ENCODE data around the gene CARD11.
A peak's percentile ranks its signal among the peaks of the same experiment; 100 is the strongest.

Gene CARD11

GRCh38 chr7:2956526-2957368 lies 86.9 kb downstream of the CARD11 start:
- Histone ChIP-seq H3K27ac (ENCODE audit: low read depth, low read length) (no peak overlapping the region), H3K14ac (ENCODE audit: low read length) (no peak overlapping the region)
- no CpG with 5 or more reads among the region's 12 CpGs for WGBS (ENCODE audit: extremely low coverage, insufficient coverage, insufficient read length)

GRCh38 chr7:2956076-2956475 lies 87.6 kb downstream of the CARD11 start:
- no peak overlapping the region for H4K12ac ChIP-seq (ENCODE audit: low read depth, low read length)
- no peak overlapping the region for H2BK5ac ChIP-seq (ENCODE audit: low read depth, low read length, poor library complexity)
- no peak overlapping the region for H3K18ac ChIP-seq (ENCODE audit: low read length)
- no peak overlapping the region for H4K91ac ChIP-seq (ENCODE audit: low read depth, low read length)
- H3K9me3 ChIP-seq (ENCODE audit: insufficient read depth, low read depth, low read length): no peaks in the 10 kb centered on the region
- no peak overlapping the region for H3K4me2 ChIP-seq (ENCODE audit: low read length)
- H3K79me1 ChIP-seq (ENCODE audit: low read length): peaks cover 3% of the 10 kb centered on the region
- H2AK5ac ChIP-seq (ENCODE audit: low read length): no peak overlapping the region
- DNase-seq: no peak
- no peak overlapping the region for H3K27ac ChIP-seq (ENCODE audit: low read depth, low read length)
- H2BK12ac ChIP-seq (ENCODE audit: low read length): no peak overlapping the region
- H3K14ac ChIP-seq (ENCODE audit: low read length): no peak overlapping the region
- H4K8ac ChIP-seq (ENCODE audit: low read depth, low read length): no peak overlapping the region
- H2AFZ ChIP-seq (ENCODE audit: insufficient read depth, low read length, poor library complexity): no peak overlapping the region
- no peak overlapping the region for H2BK120ac ChIP-seq (ENCODE audit: insufficient read depth, low read length, poor library complexity)
- H3K9ac ChIP-seq (ENCODE audit: low read length): no peak overlapping the region
- H3K4me3 ChIP-seq (ENCODE audit: low read depth, low read length): no peak overlapping the region
- no peaks in the 10 kb centered on the region for H3K27me3 ChIP-seq (ENCODE audit: insufficient read depth, low read length)
- H3K79me2 ChIP-seq (ENCODE audit: control insufficient read depth, insufficient read depth, low read length, poor library complexity): no peaks in the 10 kb centered on the region
- no CpG with 5 or more reads among the region's 6 CpGs for WGBS (ENCODE audit: extremely low coverage, insufficient coverage, insufficient read length)
- no peak overlapping the region for H3K4ac ChIP-seq (ENCODE audit: low read depth, low read length)
- H3K36me3 ChIP-seq (ENCODE audit: control insufficient read depth in 1 of 2, insufficient read depth in 2 of 2, low read length in 2 of 2): no peaks in the 10 kb centered on the region
- peaks cover 5 to 6% of the 10 kb centered on the region in 2 experiments for H3K4me1 ChIP-seq (ENCODE audit: control insufficient read depth in 1 of 2, insufficient read depth in 2 of 2, low read length in 2 of 2)
- no peak overlapping the region for H3K23ac ChIP-seq (ENCODE audit: low read length)

More at GRCh38 chr7:2956526-2957368, 86.9 kb downstream of the CARD11 start:
- Histone ChIP-seq H3K9ac (ENCODE audit: low read length) (no peak overlapping the region), H3K9me3 (ENCODE audit: insufficient read depth, low read depth, low read length) (no peaks in the 10 kb centered on the region), H4K91ac (ENCODE audit: low read depth, low read length) (no peak overlapping the region), H2BK12ac (ENCODE audit: low read length) (no peak overlapping the region), H3K27me3 (ENCODE audit: insufficient read depth, low read length) (no peaks in the 10 kb centered on the region), H3K23ac (ENCODE audit: low read length) (no peak overlapping the region), H2AFZ (ENCODE audit: insufficient read depth, low read length, poor library complexity) (no peak overlapping the region), H3K18ac (ENCODE audit: low read length) (no peak overlapping the region), H3K4me1 (ENCODE audit: control insufficient read depth in 1 of 2, insufficient read depth in 2 of 2, low read length in 2 of 2) (peaks cover 5 to 6% of the 10 kb centered on the region in 2 experiments), H2BK5ac (ENCODE audit: low read depth, low read length, poor library complexity) (no peak overlapping the region), H3K79me2 (ENCODE audit: control insufficient read depth, insufficient read depth, low read length, poor library complexity) (no peaks in the 10 kb centered on the region), H2AK5ac (ENCODE audit: low read length) (no peak overlapping the region), H3K4ac (ENCODE audit: low read depth, low read length) (no peak overlapping the region), H3K79me1 (ENCODE audit: low read length) (peaks cover 3% of the 10 kb centered on the region), H3K4me2 (ENCODE audit: low read length) (no peak overlapping the region), H4K12ac (ENCODE audit: low read depth, low read length) (no peak overlapping the region), H3K4me3 (ENCODE audit: low read depth, low read length) (no peak overlapping the region), H2BK120ac (ENCODE audit: insufficient read depth, low read length, poor library complexity) (no peak overlapping the region), H3K36me3 (ENCODE audit: control insufficient read depth in 1 of 2, insufficient read depth in 2 of 2, low read length in 2 of 2) (no peaks in the 10 kb centered on the region), H4K8ac (ENCODE audit: low read depth, low read length) (no peak overlapping the region)
- DNase-seq: peak; percentile 81 to 86

- H3K4me3 ChIP-seq (ENCODE audit: low read depth, low read length): no peak overlapping the region
- no peak overlapping the region for H4K12ac ChIP-seq (ENCODE audit: low read depth, low read length)
- H3K27me3 ChIP-seq (ENCODE audit: insufficient read depth, low read length): no peaks in the 10 kb centered on the region
- no peak for DNase-seq
- H2AFZ ChIP-seq (ENCODE audit: insufficient read depth, low read length, poor library complexity): no peak overlapping the region
- H3K9ac ChIP-seq (ENCODE audit: low read length): no peak overlapping the region
- no peak overlapping the region for H3K14ac ChIP-seq (ENCODE audit: low read length)
- no peak overlapping the region for H3K27ac ChIP-seq (ENCODE audit: low read depth, low read length)
- no CpG with 5 or more reads among the region's 4 CpGs for WGBS (ENCODE audit: extremely low coverage, insufficient coverage, insufficient read length)
- H3K9me3 ChIP-seq (ENCODE audit: insufficient read depth, low read depth, low read length): no peaks in the 10 kb centered on the region
- no peak overlapping the region for H4K91ac ChIP-seq (ENCODE audit: low read depth, low read length)
- no peak overlapping the region for H3K18ac ChIP-seq (ENCODE audit: low read length)
- H3K79me2 ChIP-seq (ENCODE audit: control insufficient read depth, insufficient read depth, low read length, poor library complexity): no peaks in the 10 kb centered on the region
- no peak overlapping the region for H3K4ac ChIP-seq (ENCODE audit: low read depth, low read length)
- no peak overlapping the region for H2AK5ac ChIP-seq (ENCODE audit: low read length)
- no peak overlapping the region for H3K4me2 ChIP-seq (ENCODE audit: low read length)
- H3K79me1 ChIP-seq (ENCODE audit: low read length): peaks cover 3% of the 10 kb centered on the region
- peaks cover 5 to 6% of the 10 kb centered on the region in 2 experiments for H3K4me1 ChIP-seq (ENCODE audit: control insufficient read depth in 1 of 2, insufficient read depth in 2 of 2, low read length in 2 of 2)
- H3K23ac ChIP-seq (ENCODE audit: low read length): no peak overlapping the region
- no peak overlapping the region for H2BK12ac ChIP-seq (ENCODE audit: low read length)
- H2BK5ac ChIP-seq (ENCODE audit: low read depth, low read length, poor library complexity): no peak overlapping the region
- H4K8ac ChIP-seq (ENCODE audit: low read depth, low read length): no peak overlapping the region
- no peak overlapping the region for H2BK120ac ChIP-seq (ENCODE audit: insufficient read depth, low read length, poor library complexity)
- H3K36me3 ChIP-seq (ENCODE audit: control insufficient read depth in 1 of 2, insufficient read depth in 2 of 2, low read length in 2 of 2): no peaks in the 10 kb centered on the region
Measured at GRCh38 chr7:2955269-2955668, 88.4 kb downstream of the CARD11 start.

- no CpG with 5 or more reads among the region's 11 CpGs for WGBS (ENCODE audit: extremely low coverage, insufficient coverage, insufficient read length)
Measured at GRCh38 chr7:2954433-2954853, 89.2 kb downstream of the CARD11 start.

More at GRCh38 chr7:2954433-2954853, 89.2 kb downstream of the CARD11 start:
- Histone ChIP-seq H3K79me1 (ENCODE audit: low read length) (peaks cover 3% of the 10 kb centered on the region), H3K79me2 (ENCODE audit: control insufficient read depth, insufficient read depth, low read length, poor library complexity) (no peaks in the 10 kb centered on the region), H3K9me3 (ENCODE audit: insufficient read depth, low read depth, low read length) (no peaks in the 10 kb centered on the region), H4K8ac (ENCODE audit: low read depth, low read length) (no peak overlapping the region), H2BK12ac (ENCODE audit: low read length) (no peak overlapping the region), H3K14ac (ENCODE audit: low read length) (no peak overlapping the region), H4K91ac (ENCODE audit: low read depth, low read length) (no peak overlapping the region), H3K27me3 (ENCODE audit: insufficient read depth, low read length) (no peaks in the 10 kb centered on the region), H3K4ac (ENCODE audit: low read depth, low read length) (no peak overlapping the region), H3K4me1 (ENCODE audit: control insufficient read depth in 1 of 2, insufficient read depth in 2 of 2, low read length in 2 of 2) (peaks cover 5 to 6% of the 10 kb centered on the region in 2 experiments), H2BK120ac (ENCODE audit: insufficient read depth, low read length, poor library complexity) (no peak overlapping the region), H3K23ac (ENCODE audit: low read length) (no peak overlapping the region), H2AK5ac (ENCODE audit: low read length) (no peak overlapping the region), H2AFZ (ENCODE audit: insufficient read depth, low read length, poor library complexity) (no peak overlapping the region), H3K18ac (ENCODE audit: low read length) (no peak overlapping the region), H2BK5ac (ENCODE audit: low read depth, low read length, poor library complexity) (no peak overlapping the region), H3K36me3 (ENCODE audit: control insufficient read depth in 1 of 2, insufficient read depth in 2 of 2, low read length in 2 of 2) (no peaks in the 10 kb centered on the region), H3K27ac (ENCODE audit: low read depth, low read length) (no peak overlapping the region), H3K4me2 (ENCODE audit: low read length) (no peak overlapping the region), H3K9ac (ENCODE audit: low read length) (no peak overlapping the region), H4K12ac (ENCODE audit: low read depth, low read length) (no peak overlapping the region), H3K4me3 (ENCODE audit: low read depth, low read length) (no peak overlapping the region)
- DNase-seq: no peak

Measured in trophoblast cell (in vitro differentiated cells and primary cell).